HFFc6 (cell line): ENCODE data around the gene PCED1A. TPM values are rescaled to one million over a fixed set of nuclear protein-coding genes. Genes with fewer than 3 reads are reported as not detected.

Source experiments
- DNase-seq: peaks from one replicate; pipeline ENCODE4 v3.0.0-alpha.2; 2018
- H3K27ac Mint-ChIP-seq: 2 replicates; pipeline ENCODE4 v1.8.0; 2020; ENCODE audit warnings: mild to moderate bottlenecking, mixed read lengths
- H3K27me3 Mint-ChIP-seq: 2 replicates; pipeline ENCODE4 v1.8.0; 2021; ENCODE audit warnings: mild to moderate bottlenecking, moderate library complexity, mixed read lengths; ENCODE audit not compliant: insufficient read depth
- H3K36me3 Mint-ChIP-seq: 2 replicates; pipeline ENCODE4 v1.8.0; 2021; ENCODE audit warnings: low read depth, mixed read lengths
- H3K4me1 Mint-ChIP-seq: 2 replicates; pipeline ENCODE4 v1.8.0; 2020; ENCODE audit warnings: low read depth, mixed read lengths
- H3K4me3 Mint-ChIP-seq: 2 replicates; pipeline ENCODE4 v1.8.0; 2020; ENCODE audit warnings: mild to moderate bottlenecking, moderate library complexity, mixed read lengths
- H3K9me3 Mint-ChIP-seq: 2 replicates; pipeline ENCODE4 v1.8.0; 2020; ENCODE audit warnings: mild to moderate bottlenecking, mixed read lengths
- CTCF ChIP-seq: fragments of 200-600 bp; sonication (generic); IDR thresholded peaks from 2 replicates; pipeline ENCODE4 v1.5.0; 2021; ENCODE audit warnings: antibody characterized with exemption, mild to moderate bottlenecking
- total RNA-seq, 6 experiments: library from RNA; stranded (reverse); fragmentation: NEBNext Ultra II Directional; extraction: Animal tissue kit (Norgen Biotek cat#: 25700); gene quantifications; 2 replicates in 1 of 6; 3 replicates in 5 of 6; pipeline ENCODE4 v1.2.3, GENCODE V29; 2021

The PCED1A gene
- total RNA-seq, 6 experiments from 2014 or later = 22.0 to 24.8 (median 23.8) TPM

- peaks cover 17% of the 10 kb centered on the region for H3K4me1 Mint-ChIP-seq
- peaks cover 4% of the 10 kb centered on the region; the same call in 1 of the 2 replicates for H3K9me3 Mint-ChIP-seq
- H3K4me3 Mint-ChIP-seq = no peak overlapping the region
- DNase-seq = no peak
- H3K27ac Mint-ChIP-seq = no peak overlapping the region
- TF ChIP-seq CTCF = no peak
- H3K27me3 Mint-ChIP-seq = peaks cover 37% of the 10 kb centered on the region
- H3K36me3 Mint-ChIP-seq = peaks cover 9% of the 10 kb centered on the region; the same call in 1 of the 2 replicates
These were observed 43.1 kb downstream of the PCED1A start for GRCh38 chr20:2797136-2797983.

GRCh38 chr20:2796011-2796660 is 44.3 kb downstream of the PCED1A start:
- H3K4me1 Mint-ChIP-seq = peaks cover 16% of the 10 kb centered on the region
- no peak for DNase-seq
- no peak for TF ChIP-seq CTCF
- H3K4me3 Mint-ChIP-seq = no peak overlapping the region
- H3K27me3 Mint-ChIP-seq = peaks cover 33% of the 10 kb centered on the region
- H3K9me3 Mint-ChIP-seq = peaks cover 4% of the 10 kb centered on the region; the same call in 1 of the 2 replicates
- H3K36me3 Mint-ChIP-seq = peaks cover 4% of the 10 kb centered on the region; the same call in 1 of the 2 replicates
- no peak overlapping the region for H3K27ac Mint-ChIP-seq

DNA sequence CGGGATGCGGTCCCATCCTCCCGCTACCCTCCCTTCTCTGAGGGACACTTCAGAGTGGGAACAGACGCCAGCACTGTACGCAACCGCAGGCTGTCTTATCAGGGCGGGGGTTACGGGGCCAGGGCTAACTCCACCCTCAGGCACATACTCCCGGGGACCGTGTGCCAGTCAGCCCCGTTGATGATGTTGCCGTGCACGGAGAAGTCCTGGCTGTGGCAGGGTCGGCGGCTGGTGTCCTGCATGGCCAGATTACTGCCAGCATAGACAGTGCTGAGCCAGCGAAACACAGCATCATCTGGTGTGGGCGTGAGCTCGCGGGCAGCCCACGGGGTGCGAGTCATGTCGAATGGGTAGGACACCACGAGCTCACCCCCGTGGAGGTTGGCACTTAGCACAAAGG is 45.0 kb downstream of the PCED1A start:
- Mint-ChIP-seq H3K4me3 (no peak overlapping the region), H3K36me3 (peaks cover 4% of the 10 kb centered on the region; the same call in 1 of the 2 replicates), H3K27me3 (peaks cover 30% of the 10 kb centered on the region), H3K9me3 (peaks cover 4% of the 10 kb centered on the region; the same call in 1 of the 2 replicates), H3K27ac (no peak overlapping the region), H3K4me1 (peaks cover 11% of the 10 kb centered on the region)
- TF ChIP-seq CTCF = no peak
- no peak for DNase-seq

- TF ChIP-seq CTCF = no peak
- DNase-seq = no peak
- H3K9me3 Mint-ChIP-seq = peaks cover 2% of the 10 kb centered on the region; the same call in 1 of the 2 replicates
- H3K4me3 Mint-ChIP-seq = no peak overlapping the region
- H3K4me1 Mint-ChIP-seq = peaks cover 8% of the 10 kb centered on the region
- no peak overlapping the region for H3K27ac Mint-ChIP-seq
- H3K27me3 Mint-ChIP-seq = peaks cover 30% of the 10 kb centered on the region
- H3K36me3 Mint-ChIP-seq = peaks cover 2% of the 10 kb centered on the region; the same call in 1 of the 2 replicates
These were observed 45.5 kb downstream of the PCED1A start for GRCh38 chr20:2794866-2795447.

DNA sequence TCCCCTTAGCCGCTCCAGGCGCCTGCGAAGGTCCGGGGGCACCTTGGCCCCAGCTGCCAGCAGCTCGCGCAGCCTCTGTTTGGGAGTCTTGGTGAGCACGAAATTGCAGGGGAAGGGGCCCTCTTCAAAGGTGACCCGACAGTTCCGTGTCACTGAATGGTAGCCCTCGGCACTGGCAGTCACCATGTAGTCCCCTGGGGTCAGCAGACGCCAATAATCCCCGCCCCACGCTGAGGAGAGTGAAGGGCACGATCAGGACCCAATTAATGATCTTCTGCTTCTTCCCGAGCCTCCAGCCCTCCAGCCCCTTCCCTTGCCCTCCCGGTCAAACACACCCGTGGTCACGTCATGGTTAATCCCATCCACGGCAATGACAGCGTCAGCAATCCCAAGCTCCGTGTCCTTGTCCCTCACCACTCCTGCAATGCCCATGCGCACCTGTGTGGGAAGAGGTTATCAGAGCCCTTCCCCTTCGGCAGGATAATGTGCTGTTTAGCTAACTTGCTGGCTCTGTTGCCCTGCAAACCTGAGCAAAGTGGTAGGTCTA is 46.2 kb downstream of the PCED1A start:
- Mint-ChIP-seq H3K4me1 (0 out of 2 replicates have a peak, but pooled peaks cover 1% of the 10 kb centered on the region), H3K9me3 (no peaks in the 10 kb centered on the region), H3K27me3 (peaks cover 27% of the 10 kb centered on the region), H3K27ac (no peak overlapping the region), H3K36me3 (no peaks in the 10 kb centered on the region), H3K4me3 (no peak overlapping the region)
- no peak for DNase-seq
- no peak for TF ChIP-seq CTCF
